ENCODE results near the gene SF3A2.
"Not testable (repeated sequence)": the region's sequence is repeated elsewhere in the genome, so short reads cannot be mapped to it uniquely, and the experiment has no call there.

The SF3A2 gene

GRCh38 chr19:2236314-2237050, at the start of gene SF3A2, which contains the start of gene PLEKHJ1:
SF3A2 (plus strand) TSS chr19:2236824; CDS start chr19:2243419, 6,595 bp downstream.
PLEKHJ1 (minus strand) TSS chr19:2236329; CDS start chr19:2236248, 81 bp downstream.
- in situ Hi-C loops (cut with HindIII; ENCODE audit: low sequenced_read_pairs) = loop anchor here (5.0 kb wide), 1 partner anchor 36 kb away; no protein-coding TSS in a partner anchor

GRCh38 chr19:2187159-2187558, 49.5 kb upstream of the SF3A2 start:
- in situ Hi-C loops (cut with HindIII; ENCODE audit: low sequenced_read_pairs) = no loop called here

GRCh38 chr19:2188708-2189385, 47.8 kb upstream of the SF3A2 start:
- in situ Hi-C loops (cut with HindIII; ENCODE audit: low sequenced_read_pairs) = no loop called here

GRCh38 chr19:2189880-2190279, 46.7 kb upstream of the SF3A2 start:
- in situ Hi-C loops (cut with HindIII; ENCODE audit: low sequenced_read_pairs) = no loop called here

- in situ Hi-C loops (cut with HindIII; ENCODE audit: low sequenced_read_pairs) = no loop called here
Observed at GRCh38 chr19:2190848-2191455, 45.7 kb upstream of the SF3A2 start.

GRCh38 chr19:2191456-2192310, 44.9 kb upstream of the SF3A2 start:
- in situ Hi-C loops (cut with HindIII; ENCODE audit: low sequenced_read_pairs) = no loop called here

- in situ Hi-C loops (cut with HindIII; ENCODE audit: low sequenced_read_pairs) = no loop called here
Observed at GRCh38 chr19:2192862-2193261, 43.8 kb upstream of the SF3A2 start.

- in situ Hi-C loops (cut with HindIII; ENCODE audit: low sequenced_read_pairs) = no loop called here
Observed at GRCh38 chr19:2193807-2194206, 42.8 kb upstream of the SF3A2 start.

- in situ Hi-C loops (cut with HindIII; ENCODE audit: low sequenced_read_pairs) = no loop called here
Observed at GRCh38 chr19:2194513-2195078, 42.0 kb upstream of the SF3A2 start.

- in situ Hi-C loops (cut with HindIII; ENCODE audit: low sequenced_read_pairs) = no loop called here
Observed at GRCh38 chr19:2195361-2195760, 41.3 kb upstream of the SF3A2 start.

GRCh38 chr19:2195914-2196313, 40.7 kb upstream of the SF3A2 start:
- in situ Hi-C loops (cut with HindIII; ENCODE audit: low sequenced_read_pairs) = no loop called here

GRCh38 chr19:2197270-2197669, 39.4 kb upstream of the SF3A2 start:
- in situ Hi-C loops (cut with HindIII; ENCODE audit: low sequenced_read_pairs) = no loop called here

GRCh38 chr19:2198317-2198716, 38.3 kb upstream of the SF3A2 start:
- in situ Hi-C loops (cut with HindIII; ENCODE audit: low sequenced_read_pairs) = no loop called here

GRCh38 chr19:2199215-2199614, 37.4 kb upstream of the SF3A2 start:
- in situ Hi-C loops (cut with HindIII; ENCODE audit: low sequenced_read_pairs) = no loop called here

GRCh38 chr19:2199861-2200623, 36.6 kb upstream of the SF3A2 start:
- in situ Hi-C loops (cut with HindIII; ENCODE audit: low sequenced_read_pairs) = no loop called here

GRCh38 chr19:2200624-2201294, 35.9 kb upstream of the SF3A2 start:
- in situ Hi-C loops (cut with HindIII; ENCODE audit: low sequenced_read_pairs) = not testable (repeated sequence)

- in situ Hi-C loops (cut with HindIII; ENCODE audit: low sequenced_read_pairs) = no loop called here
Observed at GRCh38 chr19:2201473-2202148, 35.0 kb upstream of the SF3A2 start.

- in situ Hi-C loops (cut with HindIII; ENCODE audit: low sequenced_read_pairs) = no loop called here
Observed at GRCh38 chr19:2202366-2202765, 34.3 kb upstream of the SF3A2 start.

- in situ Hi-C loops (cut with HindIII; ENCODE audit: low sequenced_read_pairs) = no loop called here
Observed at GRCh38 chr19:2207008-2207407, 29.6 kb upstream of the SF3A2 start.
